ENCODE data around the gene SECISBP2L. TPM values are rescaled to one million over a fixed set of nuclear protein-coding genes. Genes with fewer than 3 reads are reported as not detected.

SECISBP2L gene
- total RNA-seq, 1 experiment from 2014 or later = 24.7 TPM

DNA sequence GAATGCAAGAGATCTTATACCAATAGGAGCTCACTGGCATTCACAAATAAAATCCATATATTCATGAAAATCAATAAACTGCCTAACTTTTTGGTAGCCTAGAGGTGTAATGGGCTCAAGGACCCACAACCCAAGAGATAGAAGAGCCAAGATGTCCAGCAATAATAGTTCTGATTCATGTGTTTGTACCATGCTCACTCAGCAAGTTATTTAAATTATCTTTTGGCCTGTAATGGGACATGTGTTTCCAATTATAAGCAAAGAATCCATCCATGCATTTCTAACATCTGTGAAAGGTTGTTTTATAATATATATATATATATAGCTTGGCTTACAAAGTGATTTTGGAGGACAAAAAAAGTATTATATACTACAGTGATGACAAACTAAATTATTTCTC, 52.9 kb downstream of the SECISBP2L start:
- Histone ChIP-seq H3K27me3 (ENCODE audit: insufficient read depth, low read length) (no peaks in the 10 kb centered on the region), H3K56ac (ENCODE audit: insufficient read length, low read depth, low read length) (no peak overlapping the region), H3K4me1 (ENCODE audit: insufficient read depth, low read length) (no peaks in the 10 kb centered on the region), H2BK5ac (ENCODE audit: insufficient read length, low read length) (no peak overlapping the region), H2AFZ (ENCODE audit: low read length) (no peak overlapping the region), H2BK12ac (ENCODE audit: insufficient read length, low read depth, low read length) (no peak overlapping the region), H4K8ac (replicated peaks; ENCODE audit: insufficient read length, low read depth, low read length) (no peak overlapping the region), H3K27ac (ENCODE audit: insufficient read length, low read depth, low read length) (no peak overlapping the region), H3K18ac (ENCODE audit: insufficient read length, low read depth, low read length) (no peak overlapping the region), H4K20me1 (ENCODE audit: control insufficient read depth, insufficient read depth, insufficient read length) (no peaks in the 10 kb centered on the region), H3K23ac (ENCODE audit: insufficient read length, low read depth, low read length) (no peak overlapping the region), H3K14ac (ENCODE audit: insufficient read depth, low read length) (no peak overlapping the region), H4K91ac (ENCODE audit: insufficient read length, low read depth, low read length) (no peak overlapping the region), H3K4ac (ENCODE audit: low read depth, low read length) (no peak overlapping the region), H2AK5ac (ENCODE audit: insufficient read length, low read length) (no peak overlapping the region), H3K9me3 (ENCODE audit: control insufficient read depth, low read depth, low read length) (no peaks in the 10 kb centered on the region), H3K79me2 (ENCODE audit: insufficient read depth, low read length) (no peaks in the 10 kb centered on the region), H3K9ac (ENCODE audit: extremely low read depth, insufficient read length, low read length) (no peak overlapping the region), H2BK120ac (ENCODE audit: low read depth, low read length, poor library complexity, severe bottlenecking) (no peak overlapping the region), H3K79me1 (ENCODE audit: insufficient read depth, low read depth, low read length, poor library complexity, severe bottlenecking) (no peaks in the 10 kb centered on the region), H2BK15ac (ENCODE audit: low read depth, low read length) (no peak overlapping the region), H4K5ac (ENCODE audit: insufficient read length, low read depth, low read length) (no peak overlapping the region), H2BK20ac (ENCODE audit: low read depth, low read length, poor library complexity, severe bottlenecking) (no peak overlapping the region), H3K4me2 (ENCODE audit: insufficient read depth, insufficient read length, low read length) (no peak overlapping the region), H3K23me2 (ENCODE audit: insufficient read length, low read depth, low read length, poor library complexity, severe bottlenecking) (no peaks in the 10 kb centered on the region), H3T11ph (ENCODE audit: low read length) (no peak overlapping the region)
- TF ChIP-seq, protein P1, sequence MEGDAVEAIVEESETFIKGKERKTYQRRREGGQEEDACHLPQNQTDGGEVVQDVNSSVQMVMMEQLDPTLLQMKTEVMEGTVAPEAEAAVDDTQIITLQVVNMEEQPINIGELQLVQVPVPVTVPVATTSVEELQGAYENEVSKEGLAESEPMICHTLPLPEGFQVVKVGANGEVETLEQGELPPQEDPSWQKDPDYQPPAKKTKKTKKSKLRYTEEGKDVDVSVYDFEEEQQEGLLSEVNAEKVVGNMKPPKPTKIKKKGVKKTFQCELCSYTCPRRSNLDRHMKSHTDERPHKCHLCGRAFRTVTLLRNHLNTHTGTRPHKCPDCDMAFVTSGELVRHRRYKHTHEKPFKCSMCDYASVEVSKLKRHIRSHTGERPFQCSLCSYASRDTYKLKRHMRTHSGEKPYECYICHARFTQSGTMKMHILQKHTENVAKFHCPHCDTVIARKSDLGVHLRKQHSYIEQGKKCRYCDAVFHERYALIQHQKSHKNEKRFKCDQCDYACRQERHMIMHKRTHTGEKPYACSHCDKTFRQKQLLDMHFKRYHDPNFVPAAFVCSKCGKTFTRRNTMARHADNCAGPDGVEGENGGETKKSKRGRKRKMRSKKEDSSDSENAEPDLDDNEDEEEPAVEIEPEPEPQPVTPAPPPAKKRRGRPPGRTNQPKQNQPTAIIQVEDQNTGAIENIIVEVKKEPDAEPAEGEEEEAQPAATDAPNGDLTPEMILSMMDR (conservative IDR thresholded peaks at IDR 0.05) = no peak
- no peak overlapping the region for H3K4me3 Mint-ChIP-seq
- no peak overlapping the region for H3K27ac Mint-ChIP-seq
- peaks cover 1% of the 10 kb centered on the region; the same call in 1 of the 2 replicates for H3K27me3 Mint-ChIP-seq (ENCODE audit: low read depth)
- H3K36me3 Mint-ChIP-seq (ENCODE audit: insufficient read depth in 1 of 3, low read depth in 3 of 3) = peaks cover 11 to 41% (median 30%) of the 10 kb centered on the region in 3 experiments; a peak in 6 of 7 replicates
- no peaks in the 10 kb centered on the region for H3K9me3 Mint-ChIP-seq
- no peaks in the 10 kb centered on the region for H3K4me1 Mint-ChIP-seq
- DNase-seq = no peak

Measured in H9 (cell line).